ENCODE data around the gene CCP110. TPM values are rescaled to one million over a fixed set of nuclear protein-coding genes. Genes with fewer than 3 reads are reported as not detected.

CCP110 gene
- total RNA-seq, 2 experiments from 2014 or later = 22.6 to 38.4 TPM

DNA sequence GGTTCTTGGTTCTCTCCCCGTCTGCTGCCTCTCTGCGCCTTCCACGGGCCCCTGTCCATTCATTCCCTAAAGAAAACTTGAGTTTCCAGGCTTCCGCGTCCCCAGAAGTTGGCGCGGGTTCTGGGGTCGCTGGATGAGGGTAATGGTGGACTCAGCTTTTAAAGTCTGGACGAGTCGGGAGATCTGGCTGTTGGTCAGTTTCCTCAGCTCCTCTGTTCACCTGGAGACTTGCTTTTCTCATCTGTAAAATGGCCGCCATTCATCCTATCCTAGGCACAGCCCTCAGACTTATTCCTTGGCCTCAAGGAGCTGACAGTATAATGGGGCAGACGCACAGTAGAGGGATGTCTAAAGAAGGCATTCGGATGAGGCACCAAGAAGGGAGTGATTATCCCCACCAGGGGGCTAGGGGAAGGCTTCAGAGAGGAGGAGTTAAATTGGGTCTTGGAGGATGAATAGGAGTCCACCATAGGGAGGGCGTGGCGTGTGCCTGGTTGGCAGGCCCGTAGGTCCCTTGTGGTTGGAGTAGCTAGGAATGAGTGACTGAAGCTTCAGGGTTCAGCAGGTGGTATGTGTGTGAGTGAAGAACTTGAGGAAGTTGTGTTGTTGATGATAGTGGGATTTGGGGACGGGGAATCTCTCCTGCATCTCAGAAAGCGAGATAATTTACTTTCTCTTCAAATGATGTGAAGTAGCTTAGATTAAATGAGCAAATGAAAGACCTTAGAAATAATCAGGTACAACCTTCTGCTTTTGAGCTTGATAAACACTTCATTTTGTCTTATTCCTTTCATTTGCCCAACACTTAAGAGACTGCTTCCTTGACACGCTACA is 32.4 kb downstream of the CCP110 start:
- peak overlapping the region; percentile 98 for H2AFZ ChIP-seq (ENCODE audit: low read length)
- H3K27ac ChIP-seq (ENCODE audit: low read depth, low read length, poor library complexity, severe bottlenecking) = peak overlapping the region; percentile 57
- H3K36me3 ChIP-seq (ENCODE audit: insufficient read depth, low read length) = peaks cover 27% of the 10 kb centered on the region
- BruUV-seq (replicated peaks) = TSS peak; percentile 76
- H3K9me2 ChIP-seq (ENCODE audit: insufficient read depth, low read length) = no peaks in the 10 kb centered on the region
- peak overlapping the region; percentile 88 for H3K4me3 ChIP-seq (ENCODE audit: low read depth, low read length, poor library complexity, severe bottlenecking)
- H3K4me1 ChIP-seq (ENCODE audit: insufficient read depth, low read length, poor library complexity, severe bottlenecking) = peaks cover 14% of the 10 kb centered on the region
- ChIA-PET POLR2A (interaction anchor here (0.5 to 3.4 kb wide), 8 partner anchors 9 to 1343 kb away, joined by 3 to 26 read pairs (median 4); partner anchors contain the start of gene CCP110), CTCF (ENCODE audit: unreplicated experiment) (interaction anchor here (0.6 to 0.8 kb wide), 2 partner anchors 27 to 32 kb away, joined by 3 read pairs; no protein-coding TSS in a partner anchor)
- no peak for TF ChIP-seq EZH2phosphoT487 (IDR thresholded peaks at IDR 0.05; ENCODE audit: borderline replicate concordance, low read depth, low read length)
- TF ChIP-seq, protein P1, sequence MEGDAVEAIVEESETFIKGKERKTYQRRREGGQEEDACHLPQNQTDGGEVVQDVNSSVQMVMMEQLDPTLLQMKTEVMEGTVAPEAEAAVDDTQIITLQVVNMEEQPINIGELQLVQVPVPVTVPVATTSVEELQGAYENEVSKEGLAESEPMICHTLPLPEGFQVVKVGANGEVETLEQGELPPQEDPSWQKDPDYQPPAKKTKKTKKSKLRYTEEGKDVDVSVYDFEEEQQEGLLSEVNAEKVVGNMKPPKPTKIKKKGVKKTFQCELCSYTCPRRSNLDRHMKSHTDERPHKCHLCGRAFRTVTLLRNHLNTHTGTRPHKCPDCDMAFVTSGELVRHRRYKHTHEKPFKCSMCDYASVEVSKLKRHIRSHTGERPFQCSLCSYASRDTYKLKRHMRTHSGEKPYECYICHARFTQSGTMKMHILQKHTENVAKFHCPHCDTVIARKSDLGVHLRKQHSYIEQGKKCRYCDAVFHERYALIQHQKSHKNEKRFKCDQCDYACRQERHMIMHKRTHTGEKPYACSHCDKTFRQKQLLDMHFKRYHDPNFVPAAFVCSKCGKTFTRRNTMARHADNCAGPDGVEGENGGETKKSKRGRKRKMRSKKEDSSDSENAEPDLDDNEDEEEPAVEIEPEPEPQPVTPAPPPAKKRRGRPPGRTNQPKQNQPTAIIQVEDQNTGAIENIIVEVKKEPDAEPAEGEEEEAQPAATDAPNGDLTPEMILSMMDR (conservative IDR thresholded peaks at IDR 0.05; ENCODE audit: low read length) = peak; percentile 15; the same call in 1 of the 2 replicates
- peaks cover 5% of the 10 kb centered on the region; the same call in 1 of the 2 replicates for H3K79me2 ChIP-seq (ENCODE audit: insufficient read depth, low read depth, low read length)
- DNase-seq (ENCODE audit: low spot score) = peak; percentile 38
- H3K4me2 ChIP-seq (ENCODE audit: low read length) = peak overlapping the region; percentile 88
- intact Hi-C loops (cut with micrococcal nuclease; ENCODE audit: unreplicated experiment) = loop anchor here (2.0 to 5.0 kb wide), 3 partner anchors 33 to 826 kb away; partner anchors contain the start of genes CCP110, GDE1, IQCK and KNOP1
- no peaks in the 10 kb centered on the region for H4K20me1 ChIP-seq (ENCODE audit: insufficient read depth, low read length)
- no peaks in the 10 kb centered on the region for H3K9me3 ChIP-seq (ENCODE audit: low read length)

DNA sequence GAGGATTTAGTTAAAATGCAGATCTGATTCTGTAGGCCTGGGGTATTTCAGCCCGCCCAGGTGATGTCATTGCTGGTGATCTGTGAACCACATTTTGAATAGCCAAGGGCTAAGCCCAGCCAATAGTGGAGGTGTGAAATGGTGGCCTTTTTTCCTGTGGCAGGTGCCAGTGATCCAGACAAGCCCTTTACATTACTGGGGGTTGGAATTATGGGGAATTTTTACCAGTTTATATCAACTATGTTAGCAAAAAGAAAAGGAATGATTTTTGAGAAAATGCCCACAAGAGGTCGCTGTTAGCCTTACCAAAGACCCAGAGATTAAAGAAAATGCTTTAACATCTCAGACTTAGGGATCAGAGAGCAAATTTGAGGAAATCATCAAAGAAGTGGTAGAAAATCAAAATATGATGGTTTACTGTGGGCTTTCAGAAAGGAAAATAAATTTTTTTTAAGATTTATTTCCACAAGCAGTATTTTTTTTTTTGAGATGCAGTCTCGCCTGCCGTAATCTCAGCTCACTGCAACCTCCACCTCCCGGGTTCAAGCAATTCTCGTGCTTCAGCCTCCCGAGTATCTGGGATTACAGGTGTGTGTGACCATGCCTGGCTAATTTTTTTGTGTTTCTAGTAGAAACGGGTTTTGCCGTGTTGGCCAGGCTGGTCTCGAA is 35.6 kb downstream of the CCP110 start:
- TF ChIP-seq, protein P1 (conservative IDR thresholded peaks at IDR 0.05; ENCODE audit: low read length) = peak; percentile 89
- TF ChIP-seq EZH2phosphoT487 (IDR thresholded peaks at IDR 0.05; ENCODE audit: borderline replicate concordance, low read depth, low read length) = no peak
- intact Hi-C loops (cut with micrococcal nuclease; ENCODE audit: unreplicated experiment) = loop anchor here (1.0 to 5.0 kb wide), 3 partner anchors 158 to 823 kb away; partner anchors contain the start of genes IQCK and KNOP1
- ChIA-PET POLR2A (no interaction called here), CTCF (ENCODE audit: unreplicated experiment) (no interaction called here)
- Histone ChIP-seq H4K20me1 (ENCODE audit: insufficient read depth, low read length) (no peaks in the 10 kb centered on the region), H3K4me2 (ENCODE audit: low read length) (no peak overlapping the region), H3K4me1 (ENCODE audit: insufficient read depth, low read length, poor library complexity, severe bottlenecking) (peaks cover 8% of the 10 kb centered on the region), H3K36me3 (ENCODE audit: insufficient read depth, low read length) (0 out of 2 replicates have a peak, but pooled peaks cover 3% of the 10 kb centered on the region), H3K4me3 (ENCODE audit: low read depth, low read length, poor library complexity, severe bottlenecking) (no peak overlapping the region), H3K79me2 (ENCODE audit: insufficient read depth, low read depth, low read length) (peaks cover 5% of the 10 kb centered on the region; the same call in 1 of the 2 replicates), H3K9me3 (ENCODE audit: low read length) (no peaks in the 10 kb centered on the region), H3K27ac (ENCODE audit: low read depth, low read length, poor library complexity, severe bottlenecking) (no peak overlapping the region), H3K9me2 (ENCODE audit: insufficient read depth, low read length) (no peaks in the 10 kb centered on the region), H2AFZ (ENCODE audit: low read length) (no peak overlapping the region)
- peak; percentile 67 for DNase-seq (ENCODE audit: low spot score)
- no TSS peak for BruUV-seq (replicated peaks)

All from OCI-LY7 (cell line).